Endothelial cell of umbilical vein (primary cell): ENCODE results near the gene OR5B21.

Experiments used
- CTCF ChIP-seq, 2 donors: IDR thresholded peaks; 1 replicate in 1 of 2; 2 replicates in 1 of 2; pipeline ENCODE4 v1.5.1; 2011; ENCODE audit warnings: low read length in 2 of 2, mild to moderate bottlenecking in 2 of 2, moderate library complexity in 2 of 2, control low read depth in 1 of 2, inconsistent platforms in 1 of 2, low read depth in 1 of 2; ENCODE audit not compliant: insufficient read depth in 1 of 2; ENCODE audit errors: extremely low read depth in 1 of 2
- EZH2 ChIP-seq: IDR thresholded peaks from 2 replicates; pipeline ENCODE4 v1.6.1; 2012; ENCODE audit warnings: borderline replicate concordance, low read depth, mild to moderate bottlenecking, moderate library complexity, low read length, inconsistent platforms; ENCODE audit not compliant: severe bottlenecking
- FOS ChIP-seq: IDR thresholded peaks from 2 replicates; pipeline ENCODE4 v1.6.1; 2011; ENCODE audit warnings: mild to moderate bottlenecking, low read length, moderate library complexity, borderline replicate concordance; ENCODE audit not compliant: insufficient read depth
- GATA2 ChIP-seq: IDR thresholded peaks from 2 replicates; pipeline ENCODE4 v1.7.0; 2011; ENCODE audit warnings: low read depth, mild to moderate bottlenecking, moderate library complexity, mixed read lengths, low read length; ENCODE audit not compliant: insufficient read length, insufficient read depth
- JUN ChIP-seq: IDR thresholded peaks from 2 replicates; pipeline ENCODE4 v1.6.1; 2011; ENCODE audit warnings: borderline replicate concordance, low read depth; ENCODE audit not compliant: insufficient read length, insufficient read depth
- MAX ChIP-seq: IDR thresholded peaks from 2 replicates; pipeline ENCODE4 v1.6.1; 2011; ENCODE audit not compliant: insufficient read depth, insufficient read length
- MYC ChIP-seq: IDR thresholded peaks from one replicate; pipeline ENCODE4 v1.6.1; 2011; ENCODE audit warnings: mild to moderate bottlenecking, low read depth, low read length
- POLR2A ChIP-seq: IDR thresholded peaks from 2 replicates; pipeline ENCODE4 v1.6.1; 2012; ENCODE audit warnings: low read depth, mild to moderate bottlenecking, control low read depth, low read length
- POLR2AphosphoS5 ChIP-seq: IDR thresholded peaks from 2 replicates; pipeline ENCODE4 v1.6.1; 2012; ENCODE audit warnings: low read depth, mild to moderate bottlenecking, control low read depth, low read length, moderate library complexity; ENCODE audit not compliant: insufficient read depth

- no peak for TF ChIP-seq CTCF (IDR thresholded peaks at IDR 0.05; ENCODE audit: extremely low read depth in 1 of 2, insufficient read depth in 1 of 2, low read depth in 1 of 2, low read length in 2 of 2)
- no peak for TF ChIP-seq EZH2
- no peak for TF ChIP-seq FOS
- no peak for TF ChIP-seq MYC
- no peak for TF ChIP-seq POLR2A
- TF ChIP-seq POLR2AphosphoS5: no peak
- TF ChIP-seq MAX: no peak
- TF ChIP-seq GATA2: no peak
- TF ChIP-seq JUN: no peak
Measured at GRCh38 chr11:58502004-58502403, 5.9 kb downstream of the OR5B21 start.
